Epithelial cell of proximal tubule (primary cell): ENCODE data around the gene ART4. TPM values are rescaled to one million over a fixed set of nuclear protein-coding genes. Genes with fewer than 3 reads are reported as not detected.

ENCODE experiments used
- DNase-seq: peaks from one replicate; pipeline ENCODE4 v3.0.0-alpha.2; 2011; ENCODE audit warnings: low read depth
- H3K4me3 ChIP-seq: 2 replicates; pipeline ENCODE4 v1.5.1; 2011; ENCODE audit warnings: low read depth, mild to moderate bottlenecking, low read length
- total RNA-seq: library from RNA; depleted of rRNA; stranded (reverse); fragments of >200 nt; gene quantifications from 2 replicates; pipeline ENCODE4 v1.2.3, GENCODE V29; 2015
- TF ChIP-seq, protein P1 (sequence below): conservative IDR thresholded peaks from 2 replicates; pipeline ENCODE4 v1.5.1; 2012; ENCODE audit warnings: low read depth, mild to moderate bottlenecking, low read length

ART4 gene
- total RNA-seq, 1 donor from 2014 or later: not detected

DNA sequence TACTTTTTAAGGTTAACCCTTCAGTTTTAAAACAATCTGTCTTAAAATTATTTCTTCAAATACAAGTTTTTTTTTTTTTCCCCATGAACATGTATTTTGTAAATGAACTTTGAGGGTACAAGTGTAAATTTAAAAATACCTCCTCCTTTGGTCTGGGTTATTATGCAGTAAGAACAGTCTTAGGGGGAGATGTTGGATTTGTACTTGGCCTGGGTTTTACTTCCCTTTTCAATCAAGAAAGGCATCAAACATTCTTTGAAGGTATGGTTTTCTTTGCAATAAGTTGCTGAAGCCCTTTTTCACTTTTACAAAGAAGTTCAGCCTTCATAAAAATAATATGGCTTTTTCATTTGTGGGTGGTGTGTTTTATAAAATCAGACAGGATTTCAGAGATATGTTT, 60.6 kb downstream of the ART4 start:
- TF ChIP-seq, protein P1, sequence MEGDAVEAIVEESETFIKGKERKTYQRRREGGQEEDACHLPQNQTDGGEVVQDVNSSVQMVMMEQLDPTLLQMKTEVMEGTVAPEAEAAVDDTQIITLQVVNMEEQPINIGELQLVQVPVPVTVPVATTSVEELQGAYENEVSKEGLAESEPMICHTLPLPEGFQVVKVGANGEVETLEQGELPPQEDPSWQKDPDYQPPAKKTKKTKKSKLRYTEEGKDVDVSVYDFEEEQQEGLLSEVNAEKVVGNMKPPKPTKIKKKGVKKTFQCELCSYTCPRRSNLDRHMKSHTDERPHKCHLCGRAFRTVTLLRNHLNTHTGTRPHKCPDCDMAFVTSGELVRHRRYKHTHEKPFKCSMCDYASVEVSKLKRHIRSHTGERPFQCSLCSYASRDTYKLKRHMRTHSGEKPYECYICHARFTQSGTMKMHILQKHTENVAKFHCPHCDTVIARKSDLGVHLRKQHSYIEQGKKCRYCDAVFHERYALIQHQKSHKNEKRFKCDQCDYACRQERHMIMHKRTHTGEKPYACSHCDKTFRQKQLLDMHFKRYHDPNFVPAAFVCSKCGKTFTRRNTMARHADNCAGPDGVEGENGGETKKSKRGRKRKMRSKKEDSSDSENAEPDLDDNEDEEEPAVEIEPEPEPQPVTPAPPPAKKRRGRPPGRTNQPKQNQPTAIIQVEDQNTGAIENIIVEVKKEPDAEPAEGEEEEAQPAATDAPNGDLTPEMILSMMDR: no peak
- H3K4me3 ChIP-seq: no peak overlapping the region
- no peak for DNase-seq

DNA sequence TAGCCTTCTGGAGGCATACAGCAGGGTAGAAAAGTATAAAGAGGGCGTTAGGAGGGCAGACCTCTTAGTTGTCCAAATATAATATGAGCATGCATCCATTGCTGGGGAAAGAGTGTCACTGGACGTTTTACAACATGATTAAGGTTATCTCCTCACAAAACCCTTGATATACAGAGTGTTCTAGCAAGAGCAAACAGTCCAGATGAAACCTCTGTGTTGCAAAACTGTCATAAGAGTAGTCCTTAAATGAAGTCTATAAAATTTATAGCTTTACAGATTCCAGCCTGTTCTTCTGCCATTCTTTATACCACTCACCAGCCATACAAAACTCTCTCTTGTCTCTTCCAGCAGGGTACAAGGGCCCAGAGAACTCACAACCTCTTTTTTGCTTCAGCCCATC, 61.8 kb downstream of the ART4 start:
- TF ChIP-seq, protein P1: no peak
- DNase-seq: no peak
- H3K4me3 ChIP-seq: no peak overlapping the region

DNA sequence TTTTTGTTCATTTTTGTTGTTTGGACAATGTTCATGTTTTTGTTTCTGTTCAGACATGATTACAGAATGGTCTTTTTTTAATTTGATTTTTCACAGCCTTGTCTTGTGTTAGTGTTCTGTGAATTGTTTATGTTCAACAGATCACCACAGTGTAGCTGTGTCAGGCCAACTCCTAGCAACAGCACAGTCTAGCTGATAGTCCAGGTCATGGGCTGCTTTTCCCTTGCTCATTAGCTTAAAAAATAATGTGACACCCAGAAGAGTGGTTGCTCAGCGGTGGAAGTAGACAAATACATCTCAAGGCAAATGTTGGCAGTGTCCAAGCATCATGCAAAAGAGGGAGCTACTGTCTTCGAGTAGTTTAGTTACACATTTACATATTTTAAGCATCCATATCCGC, 62.5 kb downstream of the ART4 start:
- TF ChIP-seq, protein P1: no peak
- no peak overlapping the region for H3K4me3 ChIP-seq
- no peak for DNase-seq

DNA sequence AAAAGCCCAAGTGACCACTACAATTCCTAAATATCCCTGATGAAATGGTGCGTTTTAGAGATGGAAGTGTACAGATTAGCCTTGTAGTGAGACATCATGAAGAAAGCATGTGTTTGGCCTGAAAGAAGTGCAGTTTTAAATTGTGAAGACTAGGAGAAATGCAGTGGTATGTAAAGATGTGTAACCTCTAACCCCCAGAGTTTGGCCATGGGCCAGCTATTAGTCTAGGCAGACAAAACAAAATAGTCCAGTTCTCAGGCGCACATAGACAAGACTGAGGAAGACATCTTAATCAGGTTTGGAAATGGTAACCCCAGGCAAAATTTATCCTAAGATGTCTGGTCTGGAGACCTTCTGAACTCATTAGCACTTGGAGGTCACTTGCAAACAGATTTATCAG, 63.5 kb downstream of the ART4 start:
- DNase-seq: no peak
- TF ChIP-seq, protein P1: no peak
- no peak overlapping the region for H3K4me3 ChIP-seq

DNA sequence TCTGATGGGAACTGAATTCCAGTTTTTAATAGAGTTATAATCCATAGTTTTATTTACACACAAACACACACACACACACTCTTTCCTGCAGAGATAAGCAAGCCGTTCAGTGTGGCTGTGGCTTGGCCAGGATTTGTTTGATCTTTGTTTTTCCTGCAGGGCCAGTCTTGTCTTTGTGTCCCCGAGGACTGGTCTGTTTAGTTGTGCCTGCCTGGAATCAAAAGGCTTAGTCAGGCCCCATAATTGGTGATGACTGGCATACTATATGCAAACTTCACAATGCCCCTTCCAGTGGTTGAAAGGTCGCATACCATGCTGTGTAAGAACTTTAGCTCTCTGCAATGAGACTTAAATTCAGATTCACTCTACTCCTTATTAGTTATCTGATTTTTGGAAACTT, 66.1 kb downstream of the ART4 start:
- DNase-seq: no peak

DNA sequence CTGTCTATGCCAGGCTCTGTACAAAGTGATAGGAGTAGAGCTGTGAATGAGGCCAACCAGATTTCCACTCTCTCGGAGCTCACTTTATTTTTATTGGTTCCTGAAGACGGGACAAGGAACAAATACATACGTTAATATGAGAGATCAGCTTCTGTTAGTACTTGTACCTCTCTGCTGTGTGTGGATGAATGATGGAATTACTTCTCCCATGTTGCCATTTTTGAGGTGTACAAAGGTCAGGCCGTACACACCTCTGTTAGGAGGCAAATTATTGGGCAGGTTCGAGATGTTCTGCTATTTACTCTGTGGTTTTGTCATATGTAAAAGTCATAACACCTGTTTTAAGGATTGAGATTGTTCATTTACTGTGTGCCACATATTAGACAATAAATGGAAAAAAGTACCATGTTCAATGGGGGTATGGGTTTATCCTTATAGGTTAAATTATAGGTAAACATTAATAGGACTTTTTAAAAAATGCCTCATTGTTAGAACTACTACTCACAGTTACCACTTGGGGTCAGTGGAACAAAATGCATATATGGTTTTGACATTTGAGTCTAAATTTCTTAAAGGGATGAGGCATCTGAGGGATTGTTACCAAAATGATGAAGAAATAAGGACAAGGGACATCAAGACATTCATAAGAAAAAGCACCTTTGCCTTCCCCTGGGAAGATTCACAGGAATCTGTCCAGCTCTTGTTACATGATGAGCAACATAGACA, 66.9 kb downstream of the ART4 start:
- H3K4me3 ChIP-seq: no peak overlapping the region
- no peak for DNase-seq
- TF ChIP-seq, protein P1: no peak

More for the DNA sequence above, 66.1 kb downstream of the ART4 start:
- TF ChIP-seq, protein P1: no peak
- no peak overlapping the region for H3K4me3 ChIP-seq

DNA sequence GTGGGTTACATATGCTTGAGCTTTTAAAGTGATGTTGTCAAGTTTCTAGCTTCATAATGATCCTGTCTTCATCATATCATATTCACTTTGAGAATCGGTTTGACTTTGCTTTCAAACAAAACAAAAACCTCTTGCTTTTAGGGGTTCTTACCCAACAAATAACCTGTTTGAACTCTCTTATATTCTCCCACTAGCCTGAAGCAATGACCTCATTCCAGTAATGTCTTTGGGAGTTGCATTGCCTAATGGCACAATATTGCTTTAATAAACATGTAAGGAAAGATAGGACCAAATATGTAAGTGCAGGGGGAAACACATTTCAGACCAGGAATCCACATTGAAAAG, 67.7 kb downstream of the ART4 start:
- TF ChIP-seq, protein P1: no peak
- H3K4me3 ChIP-seq: peak overlapping the region; percentile 87
- DNase-seq: no peak

Other genes starting within 250 kb of the ART4 start
- not detected in 2 replicates for gene GUCY2C, start 146.9 kb downstream of the ART4 start, total RNA-seq
- gene WBP11, start 40.0 kb downstream of the ART4 start, total RNA-seq: 20.4 and 27.6 TPM in 2 replicates
- gene C12orf60, start 39.9 kb downstream of the ART4 start, total RNA-seq: 1.2 and 1.5 TPM in 2 replicates
- 0.07 TPM in 1 of 2 replicates, not detected in the other for gene SMCO3, start 29.3 kb downstream of the ART4 start, total RNA-seq
- 0.72 and 9.3 TPM in 2 replicates for gene MGP, start 42.3 kb upstream of the ART4 start, total RNA-seq
- 0.58 and 1.4 TPM in 2 replicates for gene ERP27, start 95.0 kb upstream of the ART4 start, total RNA-seq
- 23.9 and 41.6 TPM in 2 replicates for gene ARHGDIB, start 118.1 kb upstream of the ART4 start, total RNA-seq
- gene PDE6H, start 129.5 kb upstream of the ART4 start, total RNA-seq: not detected in 2 replicates